HepG2 (cell line): Measurements from ENCODE around the gene MFN2. TPM values are rescaled to one million over a fixed set of nuclear protein-coding genes. Genes with fewer than 3 reads are reported as not detected.

Experiments
- CREM ChIP-seq, 2 experiments: sonication (generic) in 1 of 2; formaldehyde crosslinking in 1 of 2; IDR thresholded peaks; 2 replicates each; pipeline versions ENCODE4 v1.4.0 to v1.6.1; 2016 to 2020; ENCODE audit warnings: antibody characterized with exemption in 1 of 2, mild to moderate bottlenecking in 1 of 2, missing genetic modification reagents in 1 of 2
- E2F5 ChIP-seq: sonication (generic); formaldehyde crosslinking; conservative IDR thresholded peaks from 2 replicates; pipeline ENCODE4 v1.4.0; 2020; ENCODE audit warnings: missing genetic modification reagents
- EED ChIP-seq: sonication (generic); formaldehyde crosslinking; IDR thresholded peaks from 2 replicates; pipeline ENCODE4 v1.5.0; 2020; ENCODE audit warnings: mild to moderate bottlenecking, missing genetic modification reagents
- HNF4G ChIP-seq, 2 experiments: sonication (generic) in 1 of 2; formaldehyde crosslinking in 1 of 2; IDR thresholded peaks; 2 replicates each; pipeline versions ENCODE4 v1.4.0 to v1.6.1; 2011 to 2020; ENCODE audit warnings: borderline replicate concordance in 2 of 2, low read depth in 2 of 2, mild to moderate bottlenecking in 2 of 2, low read length in 1 of 2, missing genetic modification reagents in 1 of 2, moderate library complexity in 1 of 2
- HOXA7 ChIP-seq: sonication (generic); formaldehyde crosslinking; IDR thresholded peaks from 2 replicates; pipeline ENCODE4 v1.8.1; 2022; ENCODE audit warnings: mild to moderate bottlenecking, missing genetic modification reagents, moderate library complexity
- MXD4 ChIP-seq: IDR thresholded peaks from 2 replicates; pipeline ENCODE4 v1.6.1; 2016; ENCODE audit warnings: mild to moderate bottlenecking, missing biosample characterization, missing genetic modification reagents
- MYNN ChIP-seq: sonication (generic); formaldehyde crosslinking; IDR thresholded peaks from 2 replicates; pipeline ENCODE4 v1.4.0; 2020; ENCODE audit warnings: mild to moderate bottlenecking, low read depth, missing genetic modification reagents
- NCOA2 ChIP-seq: sonication (generic); formaldehyde crosslinking; IDR thresholded peaks from 2 replicates; pipeline ENCODE4 v1.8.0; 2022; ENCODE audit warnings: inconsistent platforms
- NCOA5 ChIP-seq: sonication (generic); formaldehyde crosslinking; IDR thresholded peaks from 2 replicates; pipeline ENCODE4 v1.4.0; 2020; ENCODE audit warnings: missing genetic modification reagents
- NRL ChIP-seq: sonication (generic); formaldehyde crosslinking; IDR thresholded peaks from 2 replicates; pipeline ENCODE4 v1.5.0; 2020; ENCODE audit warnings: missing genetic modification reagents, mild to moderate bottlenecking, moderate library complexity, borderline replicate concordance
- PAF1 ChIP-seq: IDR thresholded peaks from 2 replicates; pipeline ENCODE4 v1.6.1; 2016; ENCODE audit warnings: missing genetic modification reagents, missing compliant biosample characterization
- POLR2G ChIP-seq: fragments of 200-400 bp; formaldehyde crosslinking; IDR thresholded peaks from 2 replicates; pipeline ENCODE4 v1.6.1; 2018; ENCODE audit warnings: mild to moderate bottlenecking, low read depth, low read length, moderate library complexity
- RBM22 ChIP-seq: fragments of 200-400 bp; formaldehyde crosslinking; optimal IDR thresholded peaks from 2 replicates; pipeline ENCODE3; 2017; ENCODE audit warnings: mild to moderate bottlenecking, low read length, moderate library complexity
- RBM39 ChIP-seq: fragments of 200-400 bp; formaldehyde crosslinking; IDR thresholded peaks from one replicate; pipeline ENCODE4 v1.6.1; 2018; ENCODE audit warnings: antibody characterized with exemption, mild to moderate bottlenecking, low read depth, low read length; ENCODE audit not compliant: poor library complexity, severe bottlenecking
- TFDP1 ChIP-seq: IDR thresholded peaks from 2 replicates; pipeline ENCODE4 v1.6.1; 2016; ENCODE audit warnings: missing compliant biosample characterization, missing genetic modification reagents, borderline replicate concordance
- ZFP90 ChIP-seq: sonication (generic); formaldehyde crosslinking; IDR thresholded peaks from 2 replicates; pipeline ENCODE4 v1.8.0; 2022; ENCODE audit warnings: missing genetic modification reagents, mild to moderate bottlenecking, inconsistent platforms, borderline replicate concordance
- ZMYM4 ChIP-seq: sonication (generic); formaldehyde crosslinking; IDR thresholded peaks from 2 replicates; pipeline ENCODE4 v1.8.1; 2023; ENCODE audit warnings: mild to moderate bottlenecking, missing genetic modification reagents
- ZNF264 ChIP-seq: sonication (generic); formaldehyde crosslinking; IDR thresholded peaks from 2 replicates; pipeline ENCODE4 v1.4.0; 2020; ENCODE audit warnings: missing genetic modification reagents
- ZNF564 ChIP-seq: sonication (generic); formaldehyde crosslinking; IDR thresholded peaks from 2 replicates; pipeline ENCODE4 v1.8.1; 2023; ENCODE audit warnings: mild to moderate bottlenecking, missing genetic modification reagents
- ZNF616 ChIP-seq: sonication (generic); formaldehyde crosslinking; IDR thresholded peaks from 2 replicates; pipeline ENCODE4 v1.5.0; 2020; ENCODE audit warnings: low read depth, mild to moderate bottlenecking, missing genetic modification reagents
- polyA plus RNA-seq, 8 experiments: library from polyadenylated mRNA; depleted of rRNA in 3 of 8; stranded (reverse) in 7 of 8; unstranded in 1 of 8; fragments of >200 nt; fragmentation: Illumina TruSeq in 4 of 8; extraction: Trizol in 4 of 8; gene quantifications; 2 replicates each; pipeline versions ENCODE4 v1.2.1 to v1.2.3, GENCODE V29; 2011 to 2016; ENCODE audit warnings: low read depth in 4 of 8, missing spikeins in 1 of 8, mixed read lengths in 1 of 8; ENCODE audit not compliant: insufficient read depth in 1 of 8
- total RNA-seq, 5 experiments: library from RNA; depleted of rRNA; stranded (reverse); fragments of >200 nt; fragmentation: Illumina TruSeq; extraction: Trizol; gene quantifications; 2 replicates each; pipeline ENCODE4 v1.2.3, GENCODE V29; 2016; ENCODE audit warnings: low read depth in 1 of 5
- TF ChIP-seq, protein P1 (sequence below): sonication (generic); formaldehyde crosslinking; IDR thresholded peaks from 2 replicates; pipeline ENCODE4; 2020; ENCODE audit warnings: missing genetic modification reagents, mild to moderate bottlenecking, borderline replicate concordance
- TF ChIP-seq, protein P2 (sequence below): sonication (generic); formaldehyde crosslinking; IDR thresholded peaks from 2 replicates; pipeline ENCODE4 v1.8.1; 2023; ENCODE audit warnings: mild to moderate bottlenecking, missing genetic modification reagents, borderline replicate concordance
- TF ChIP-seq, protein P3 (sequence below): IDR thresholded peaks from 2 replicates; pipeline ENCODE4 v1.6.1; 2016; ENCODE audit warnings: low read depth, borderline replicate concordance

Gene MFN2
- total and polyA plus RNA-seq, 2 of the 13 experiments (the other 11 are each of a cell fraction or from before 2014, with no cell fraction given), result 38.7 to 60.9 TPM

- TF ChIP-seq ZFP90 (CRISPR knock-in tag) (peak; percentile 53; the same call in 1 of the 2 replicates), ZNF264 (no peak), HOXA7 (no peak; the same call in 1 of the 2 replicates), ZNF616 (CRISPR knock-in tag) (0 out of 2 replicates have a peak, but pooled peaks have one; percentile 65), RBM22 (no peak), HNF4G (IDR thresholded peaks at IDR 0.05; ENCODE audit: borderline replicate concordance, low read depth, low read length) (no peak), HNF4G (CRISPR knock-in tag; IDR thresholded peaks at IDR 0.05; ENCODE audit: borderline replicate concordance, low read depth) (0 out of 2 replicates have a peak, but pooled peaks have one; percentile 46), EED (no peak; the same call in 1 of the 2 replicates), CREM (IDR thresholded peaks at IDR 0.05) (no peak), CREM (CRISPR knock-in tag; IDR thresholded peaks at IDR 0.05) (no peak), MXD4 (CRISPR knock-in tag) (peak; percentile 85; the same call in 1 of the 2 replicates), E2F5 (0 out of 2 replicates have a peak, but pooled peaks have one; percentile 17), TFDP1 (CRISPR knock-in tag) (peak; percentile 81; the same call in 1 of the 2 replicates), NCOA5 (CRISPR knock-in tag) (no peak), RBM39 (peak; percentile 70), ZMYM4 (CRISPR knock-in tag) (peak; percentile 68), PAF1 (CRISPR knock-in tag) (no peak), ZNF564 (CRISPR knock-in tag) (no peak), NRL (CRISPR knock-in tag) (peak; percentile 89), NCOA2 (CRISPR knock-in tag) (0 out of 2 replicates have a peak, but pooled peaks have one; percentile 18), POLR2G (peak; percentile 76), MYNN (CRISPR knock-in tag) (no peak)
- TF ChIP-seq, protein P1, sequence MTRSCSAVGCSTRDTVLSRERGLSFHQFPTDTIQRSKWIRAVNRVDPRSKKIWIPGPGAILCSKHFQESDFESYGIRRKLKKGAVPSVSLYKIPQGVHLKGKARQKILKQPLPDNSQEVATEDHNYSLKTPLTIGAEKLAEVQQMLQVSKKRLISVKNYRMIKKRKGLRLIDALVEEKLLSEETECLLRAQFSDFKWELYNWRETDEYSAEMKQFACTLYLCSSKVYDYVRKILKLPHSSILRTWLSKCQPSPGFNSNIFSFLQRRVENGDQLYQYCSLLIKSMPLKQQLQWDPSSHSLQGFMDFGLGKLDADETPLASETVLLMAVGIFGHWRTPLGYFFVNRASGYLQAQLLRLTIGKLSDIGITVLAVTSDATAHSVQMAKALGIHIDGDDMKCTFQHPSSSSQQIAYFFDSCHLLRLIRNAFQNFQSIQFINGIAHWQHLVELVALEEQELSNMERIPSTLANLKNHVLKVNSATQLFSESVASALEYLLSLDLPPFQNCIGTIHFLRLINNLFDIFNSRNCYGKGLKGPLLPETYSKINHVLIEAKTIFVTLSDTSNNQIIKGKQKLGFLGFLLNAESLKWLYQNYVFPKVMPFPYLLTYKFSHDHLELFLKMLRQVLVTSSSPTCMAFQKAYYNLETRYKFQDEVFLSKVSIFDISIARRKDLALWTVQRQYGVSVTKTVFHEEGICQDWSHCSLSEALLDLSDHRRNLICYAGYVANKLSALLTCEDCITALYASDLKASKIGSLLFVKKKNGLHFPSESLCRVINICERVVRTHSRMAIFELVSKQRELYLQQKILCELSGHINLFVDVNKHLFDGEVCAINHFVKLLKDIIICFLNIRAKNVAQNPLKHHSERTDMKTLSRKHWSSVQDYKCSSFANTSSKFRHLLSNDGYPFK (CRISPR knock-in tag), result no peak
- TF ChIP-seq, protein P2, sequence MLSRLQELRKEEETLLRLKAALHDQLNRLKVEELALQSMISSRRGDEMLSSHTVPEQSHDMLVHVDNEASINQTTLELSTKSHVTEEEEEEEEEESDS (CRISPR knock-in tag), result 0 out of 2 replicates have a peak, but pooled peaks have one; percentile 70
- TF ChIP-seq, protein P3, sequence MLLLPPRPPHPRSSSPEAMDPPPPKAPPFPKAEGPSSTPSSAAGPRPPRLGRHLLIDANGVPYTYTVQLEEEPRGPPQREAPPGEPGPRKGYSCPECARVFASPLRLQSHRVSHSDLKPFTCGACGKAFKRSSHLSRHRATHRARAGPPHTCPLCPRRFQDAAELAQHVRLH, result peak; percentile 92; the same call in 1 of the 2 replicates
Observed at GRCh38 chr1:11934302-11935056, 45.8 kb upstream of the MFN2 start, which contains the start of gene PLOD1 (continued).
